Effector CD4-positive, alpha-beta T cell (primary cell): ENCODE data around the gene CDK11A.
A peak's percentile ranks its signal among the peaks of the same experiment; 100 is the strongest.
"Not testable (repeated sequence)": the region's sequence is repeated elsewhere in the genome, so short reads cannot be mapped to it uniquely, and the experiment has no call there.

ENCODE experiments used
- DNase-seq: peaks from one replicate; pipeline ENCODE4 v3.0.0-alpha.2; 2020

The CDK11A gene

DNA sequence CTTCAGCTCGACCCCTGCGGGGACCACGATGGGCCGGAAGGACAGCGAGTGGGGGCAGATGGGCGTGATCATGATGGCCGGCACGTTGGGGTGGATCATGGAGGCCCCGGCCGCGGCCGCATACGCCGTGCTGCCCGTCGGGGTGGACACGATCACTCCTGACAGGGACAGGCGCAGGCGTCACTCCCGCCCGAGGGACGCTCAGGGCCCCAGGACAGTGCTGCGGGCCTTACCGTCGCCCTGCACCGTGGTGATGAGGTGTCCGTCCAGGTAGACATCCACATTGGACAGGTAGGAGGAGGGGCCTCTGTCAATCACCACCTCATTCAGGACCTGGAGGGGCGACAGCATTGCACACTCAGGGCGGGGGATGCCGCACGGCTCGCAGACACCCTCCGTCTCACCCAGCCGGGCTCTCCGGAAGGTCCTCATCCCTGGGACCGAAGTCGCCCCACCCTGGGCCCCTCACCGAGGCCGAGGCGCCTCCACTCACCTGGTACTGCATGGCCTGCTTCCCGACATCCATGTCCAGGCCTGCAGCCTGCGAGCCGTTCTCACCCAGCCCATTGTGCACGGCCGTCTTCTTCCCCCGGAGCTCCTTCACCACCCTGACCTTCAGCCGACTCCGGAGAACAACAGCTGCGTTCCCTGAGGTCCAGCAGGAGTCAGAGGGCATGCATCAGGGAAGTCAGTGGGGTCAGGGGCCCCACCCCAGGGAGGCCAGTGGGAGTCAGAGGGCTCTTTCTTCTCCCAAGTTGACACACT lies 30.1 kb upstream of the CDK11A start:
- DNase-seq = no peak

DNA sequence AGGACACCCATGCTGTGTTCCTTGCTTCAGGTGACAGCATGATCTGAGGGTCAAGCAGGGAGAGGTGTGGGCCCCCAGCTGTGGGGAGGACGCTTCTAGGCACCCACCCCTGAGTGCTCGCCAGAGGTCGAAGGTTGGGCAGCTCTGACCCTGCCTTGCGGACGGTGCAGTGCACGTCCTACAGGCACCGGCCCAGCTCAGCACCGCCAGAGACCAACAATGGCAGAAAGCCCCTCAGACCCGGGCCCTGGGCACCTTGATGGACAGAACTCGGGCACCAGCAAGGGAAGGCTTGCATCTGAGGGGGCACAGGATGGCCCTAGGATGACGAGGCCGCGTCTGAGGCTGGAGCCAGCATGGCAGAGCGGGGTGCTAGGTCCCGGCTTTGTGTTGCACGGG lies 29.4 kb upstream of the CDK11A start:
- no peak for DNase-seq

DNA sequence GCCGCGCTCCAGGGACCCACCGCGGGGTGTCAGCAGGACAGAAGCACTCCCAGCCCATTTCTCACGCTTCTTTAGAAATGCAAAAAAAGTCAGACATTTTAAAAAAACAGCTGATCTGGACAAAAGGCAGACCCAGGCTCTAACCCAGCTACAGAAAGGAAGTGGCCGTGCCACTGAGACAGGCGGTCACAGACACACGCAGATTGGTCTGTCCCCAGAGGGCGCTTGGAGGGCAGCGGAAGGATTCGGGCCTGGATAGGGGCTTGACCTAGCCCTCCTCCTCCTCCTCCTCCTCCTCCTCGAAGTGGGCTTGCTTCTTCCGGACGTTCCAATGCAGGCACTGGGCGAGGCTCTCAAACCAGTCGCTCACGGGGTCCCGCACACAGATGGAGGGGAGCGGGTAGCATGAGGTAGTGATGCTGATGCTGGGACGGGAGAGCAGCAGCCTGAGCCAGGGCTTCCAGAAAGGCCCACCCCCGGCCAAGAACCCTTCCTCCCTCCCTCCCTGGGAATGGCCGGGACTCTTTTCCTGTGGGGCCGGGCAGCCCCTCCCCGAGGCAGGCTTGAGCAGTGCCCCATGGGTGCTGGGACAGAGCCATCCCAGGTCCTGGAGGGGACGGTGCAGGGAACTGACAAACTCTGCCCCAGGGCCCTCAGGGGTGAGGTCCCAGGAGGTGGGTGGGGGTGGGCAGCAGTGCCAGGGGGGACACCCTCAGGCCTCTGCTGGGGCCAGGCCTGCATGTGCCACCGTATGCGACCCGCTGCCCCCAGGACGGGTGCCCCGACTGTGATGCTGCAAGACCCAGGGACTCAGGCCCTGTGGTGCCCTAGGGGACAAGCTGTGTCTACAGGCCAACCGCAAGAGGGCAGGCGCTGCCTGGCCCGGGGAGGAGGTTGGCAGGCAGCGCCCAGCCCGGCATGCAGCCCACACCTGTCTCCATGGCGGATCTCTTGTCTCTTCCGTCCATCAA lies 28.8 kb upstream of the CDK11A start:
- DNase-seq = no peak

DNA sequence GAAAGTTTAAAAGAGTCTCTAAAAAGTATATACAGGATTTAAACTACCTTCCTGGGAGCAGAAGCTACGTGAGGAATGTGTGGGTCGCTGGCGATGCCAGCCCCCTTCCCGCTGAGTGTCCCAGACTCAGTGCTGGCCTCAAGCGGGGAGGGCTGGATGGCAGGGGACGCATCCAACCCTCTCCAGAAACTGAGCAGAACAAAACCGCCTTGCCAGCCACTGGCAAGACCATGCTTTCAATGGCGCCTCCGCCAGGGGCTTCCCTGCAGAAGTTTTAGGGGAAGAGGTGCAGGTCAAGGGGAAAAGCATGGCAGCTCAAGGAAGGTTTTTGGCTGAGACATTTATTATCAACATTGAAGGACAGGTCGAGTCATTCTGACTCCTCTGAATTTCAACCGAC lies 28.0 kb upstream of the CDK11A start:
- DNase-seq = no peak

DNA sequence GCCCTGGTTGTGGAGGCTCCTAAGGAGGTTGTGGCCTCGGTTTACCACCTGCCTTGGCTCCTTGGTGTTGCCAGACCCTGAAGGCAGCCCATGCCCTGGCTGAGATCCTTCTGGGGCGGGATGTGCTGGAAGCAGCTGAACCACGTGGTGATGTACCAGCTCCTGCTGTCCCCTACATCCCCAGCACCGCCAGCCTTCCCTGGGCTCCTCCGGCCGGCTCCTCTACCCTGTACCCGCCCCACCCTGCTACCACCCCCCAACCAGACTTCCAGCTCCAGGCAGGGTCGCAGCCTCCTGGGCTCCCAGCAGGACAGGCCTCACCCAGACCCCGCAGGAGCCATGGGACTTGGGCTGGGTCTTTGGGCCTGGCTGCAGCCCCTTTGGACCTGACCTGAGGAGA lies 25.8 kb upstream of the CDK11A start:
- DNase-seq = not testable (repeated sequence)

DNA sequence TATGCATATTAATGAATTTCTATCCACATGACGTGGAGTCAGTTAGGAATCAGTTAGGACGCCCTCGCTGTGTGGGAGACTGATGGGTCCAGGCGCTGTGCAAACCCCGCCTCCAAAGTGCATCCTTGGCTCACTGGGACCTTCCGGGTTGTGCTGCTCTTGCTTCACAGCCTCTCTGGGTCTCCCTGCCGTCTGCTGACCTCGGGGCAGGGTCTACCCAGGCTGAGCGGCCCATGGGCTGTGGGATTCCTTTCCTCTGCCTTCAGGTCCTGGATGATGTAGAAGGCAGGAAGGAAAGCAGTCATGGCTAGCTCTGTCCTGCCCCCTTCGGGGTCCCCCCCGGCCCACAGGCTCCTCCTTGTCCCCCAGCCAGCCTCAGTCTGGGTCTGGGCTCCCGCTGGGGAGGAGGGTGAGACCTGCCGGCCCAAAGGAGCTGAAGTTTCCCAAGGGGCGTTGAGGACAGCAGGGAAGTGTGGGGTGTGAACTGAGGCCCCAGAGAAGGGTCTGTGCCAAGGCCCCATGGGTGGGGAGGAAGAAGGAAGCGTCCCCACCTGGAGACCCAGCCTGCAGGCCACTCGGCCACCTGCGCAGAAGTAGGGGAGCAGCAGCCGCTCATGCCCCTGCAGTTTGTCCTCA lies 24.6 kb upstream of the CDK11A start:
- DNase-seq = no peak

DNA sequence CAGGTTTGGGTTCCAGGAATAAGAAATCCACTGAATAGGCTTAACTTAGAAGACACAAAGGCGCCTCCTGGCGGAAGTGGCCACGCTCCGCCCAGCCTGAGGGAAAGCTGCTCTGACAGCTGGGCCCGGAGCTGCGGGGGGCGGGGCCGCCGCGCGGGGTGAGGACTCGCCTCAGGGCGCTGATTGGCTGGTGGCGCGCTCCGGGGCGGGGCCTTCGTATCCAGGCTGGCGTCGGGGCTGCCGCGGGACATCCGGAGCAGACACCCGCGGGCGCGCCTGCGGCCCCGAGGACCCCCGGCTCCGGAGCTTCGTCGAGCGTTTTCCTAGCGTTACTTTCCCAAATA lies 22.4 kb upstream of the CDK11A start:
- DNase-seq = not testable (repeated sequence)

DNA sequence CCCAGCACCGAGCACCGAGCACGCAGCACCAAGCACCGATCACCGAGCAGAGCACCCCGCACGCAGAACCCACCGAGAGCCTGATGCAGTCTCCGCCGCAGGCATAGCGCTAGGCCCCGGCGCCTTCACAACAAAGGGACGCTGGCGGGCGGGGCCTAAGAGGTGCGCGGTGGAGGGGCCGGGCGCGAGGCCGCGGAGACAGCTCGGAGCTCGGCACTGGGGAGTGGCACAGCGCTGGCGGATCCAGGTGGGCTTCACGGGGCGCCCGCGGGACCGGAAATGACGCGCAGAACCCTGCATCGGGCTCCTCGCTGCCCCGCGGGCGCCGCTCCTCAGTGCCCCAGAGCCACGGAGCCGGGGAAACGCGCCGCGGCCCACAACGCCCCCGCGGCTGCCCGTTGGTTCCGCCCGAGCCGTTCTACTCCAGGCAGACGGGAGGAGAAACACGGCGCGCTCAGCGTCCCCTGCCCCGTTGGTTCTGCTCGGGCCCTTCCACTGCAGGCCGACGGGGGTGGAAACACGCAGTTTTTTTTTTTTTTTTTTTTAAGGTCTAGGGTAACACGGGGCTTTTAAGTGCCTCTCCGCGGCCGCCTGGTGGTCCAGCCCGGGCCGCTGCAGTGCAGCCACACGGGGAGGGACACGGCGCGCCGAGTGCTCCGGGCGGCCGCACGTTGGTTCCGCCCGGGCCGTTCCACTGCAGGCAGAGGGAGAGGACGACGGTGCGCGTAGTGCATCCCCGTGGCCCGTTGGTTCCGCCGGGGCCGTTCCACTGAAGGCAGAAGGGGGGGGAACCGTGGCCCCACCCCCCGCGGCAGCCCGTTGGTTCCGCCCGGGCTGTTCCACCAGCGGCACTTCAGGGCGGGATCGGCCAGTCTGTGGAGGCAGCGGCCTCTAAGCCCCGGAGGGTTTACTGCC lies 21.8 kb upstream of the CDK11A start:
- DNase-seq = peak; percentile 80

DNA sequence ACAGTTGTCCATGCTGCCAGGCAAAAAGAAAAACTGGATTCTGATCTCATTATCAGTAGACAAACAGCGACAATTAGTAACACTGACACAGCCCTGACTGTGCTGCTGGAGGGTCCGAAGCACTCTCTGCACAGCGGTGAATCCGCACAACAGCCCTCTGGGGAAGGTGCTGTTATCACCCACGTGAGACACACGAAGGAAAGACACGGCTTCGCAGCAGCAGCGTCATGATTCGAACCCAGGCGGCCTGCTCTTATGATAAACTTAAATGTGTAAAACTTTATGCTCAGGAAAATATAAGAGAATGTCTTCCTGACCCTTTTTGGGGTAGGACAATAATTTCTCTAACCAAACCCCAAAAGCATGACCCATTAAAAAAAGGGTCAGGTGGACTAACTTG lies 18.4 kb upstream of the CDK11A start:
- DNase-seq = not testable (repeated sequence)

DNA sequence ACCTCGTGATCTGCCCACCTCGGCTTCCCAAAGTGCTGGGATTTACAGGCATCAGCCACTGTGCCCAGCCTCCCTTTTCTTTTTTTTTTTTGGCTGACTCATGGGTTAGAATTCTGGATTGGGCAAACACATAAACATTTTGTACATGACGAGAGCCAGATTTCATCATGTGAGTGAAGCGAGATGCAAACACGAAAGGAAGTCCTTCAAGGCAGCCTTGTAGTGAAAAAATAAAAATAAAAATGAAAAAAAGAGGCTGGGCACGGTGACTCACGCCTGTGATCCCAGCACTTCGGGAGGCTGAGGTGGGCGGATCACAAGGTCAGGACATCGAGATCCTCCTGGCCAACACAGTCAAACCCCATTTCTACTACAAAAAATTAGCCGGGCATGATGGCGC lies 16.9 kb upstream of the CDK11A start:
- DNase-seq = not testable (repeated sequence)

DNA sequence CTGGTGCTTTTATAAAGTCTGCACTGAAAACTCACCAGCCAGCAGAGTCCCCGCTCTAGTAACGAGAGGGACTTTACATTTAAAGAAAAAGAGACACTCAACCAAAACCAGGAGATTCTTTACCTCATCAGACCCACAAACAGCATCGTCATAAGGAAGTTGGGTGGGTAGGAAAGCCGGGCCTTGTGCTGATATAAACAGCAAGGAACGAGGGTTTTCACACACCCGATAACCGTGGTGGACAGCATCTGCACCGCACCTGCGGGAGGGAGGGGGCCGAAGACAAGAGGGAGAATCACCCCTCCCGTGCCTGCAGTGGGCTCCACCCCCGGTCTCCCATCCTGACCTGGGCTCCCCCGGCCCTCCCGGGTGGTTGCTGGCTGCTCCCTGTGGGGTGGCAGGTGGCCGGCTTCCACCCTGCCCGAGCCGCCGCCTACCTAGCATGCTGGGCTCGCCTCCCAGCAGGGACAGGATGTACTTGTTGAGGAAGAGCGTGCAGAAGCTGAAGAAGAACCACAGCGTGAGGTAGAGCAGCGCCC lies 14.7 kb upstream of the CDK11A start:
- not testable (repeated sequence) for DNase-seq

DNA sequence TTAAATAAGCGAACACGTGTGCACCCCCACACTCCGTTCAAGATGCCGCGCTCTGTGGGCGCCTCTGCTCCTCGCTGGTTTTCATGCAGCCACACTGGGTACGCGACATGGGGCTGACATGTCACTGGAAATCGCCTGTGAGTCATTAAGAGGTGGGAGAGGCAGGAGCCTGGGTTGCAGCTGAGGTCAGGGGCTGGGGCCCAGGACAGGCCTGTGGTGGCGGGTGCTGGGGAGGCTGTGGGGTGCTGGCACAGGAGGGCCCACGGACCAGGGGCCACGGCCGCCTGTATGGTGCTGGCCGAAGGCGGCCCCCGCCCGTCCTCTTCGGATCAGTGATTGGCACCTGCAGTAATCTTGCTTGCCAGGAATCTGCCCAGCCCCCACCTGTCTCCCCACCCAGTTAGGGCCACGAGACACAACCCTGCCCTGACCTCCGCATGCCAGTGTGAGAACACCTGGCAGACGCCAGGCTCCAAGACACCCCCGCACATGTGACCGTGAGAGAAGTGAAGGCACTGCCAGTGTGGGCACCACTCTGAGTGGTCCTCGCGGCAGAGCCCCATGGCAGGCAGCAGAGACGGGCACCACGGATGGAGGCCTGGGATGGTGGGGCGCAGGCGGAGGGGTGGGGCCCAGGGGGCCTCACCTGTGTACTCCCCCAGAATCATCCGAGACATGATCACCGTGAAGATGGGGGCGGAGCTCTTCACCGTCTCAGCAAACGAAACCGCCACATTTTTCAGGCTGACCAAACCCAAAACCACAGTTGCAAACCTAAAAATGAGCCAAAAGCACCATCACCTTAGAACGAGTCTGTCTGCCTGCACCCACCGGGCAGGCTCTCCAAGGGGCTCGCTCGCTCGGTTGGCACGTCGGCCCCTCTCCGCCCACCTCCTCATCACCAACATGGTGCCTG lies 13.8 kb upstream of the CDK11A start:
- not testable (repeated sequence) for DNase-seq

DNA sequence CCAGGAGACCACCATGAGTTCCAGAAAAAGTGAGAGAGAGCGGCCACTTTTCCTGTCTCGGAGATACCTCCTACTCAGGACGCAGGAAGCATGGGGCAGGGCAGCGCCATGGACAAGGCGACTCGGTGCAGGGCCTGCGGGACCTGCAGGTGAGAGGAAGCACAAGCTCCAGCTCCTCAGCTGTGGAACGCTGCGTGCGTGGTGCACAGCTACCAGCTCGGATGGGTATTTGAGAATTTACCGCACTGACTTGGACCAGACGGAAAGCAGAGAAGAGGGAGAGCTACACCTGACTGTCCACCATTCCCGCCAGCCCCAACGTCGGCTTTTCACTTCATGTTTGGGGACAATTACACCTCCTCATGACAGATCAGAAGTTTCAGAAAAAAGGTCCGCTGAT lies 8.2 kb upstream of the CDK11A start:
- no peak for DNase-seq

DNA sequence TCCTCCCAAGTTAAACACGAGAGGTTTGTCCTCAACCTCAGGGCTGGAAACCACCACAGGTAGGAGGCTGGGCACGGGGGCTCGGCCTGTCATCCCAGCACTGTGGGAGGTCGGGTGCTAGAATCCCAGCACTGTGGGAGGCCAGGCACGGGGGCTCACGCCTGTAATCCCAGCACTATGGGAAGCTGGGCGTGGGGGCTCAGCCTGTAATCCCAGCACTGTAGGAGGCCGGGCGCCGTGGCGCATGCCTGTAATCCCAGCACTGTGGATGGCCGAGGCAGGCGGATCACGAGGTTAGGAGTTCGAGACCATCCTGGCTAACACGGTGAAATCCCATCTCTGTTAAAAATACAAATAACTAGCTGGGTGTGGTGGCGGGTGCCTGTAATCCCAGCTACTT lies 6.7 kb upstream of the CDK11A start:
- no peak for DNase-seq

DNA sequence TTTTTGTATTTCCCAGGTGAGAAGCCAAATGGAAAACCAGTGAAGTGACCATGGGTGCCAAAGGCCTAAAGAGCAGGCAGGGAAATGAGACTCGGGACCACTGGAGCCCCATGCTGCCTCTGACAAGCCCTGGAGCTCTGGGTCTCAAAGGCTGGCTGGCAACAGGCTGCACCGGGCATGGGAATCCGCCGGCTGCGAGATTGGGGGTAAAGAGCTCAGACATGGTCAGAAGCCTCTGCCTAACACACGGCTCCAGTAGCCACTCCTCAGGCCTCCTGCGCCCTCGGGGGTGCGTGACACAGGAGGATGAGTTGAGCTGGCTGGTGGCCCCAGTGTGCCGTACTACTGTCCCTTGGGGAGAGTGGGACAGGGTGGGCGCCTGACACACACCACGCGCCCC lies 6.1 kb upstream of the CDK11A start:
- DNase-seq = not testable (repeated sequence)

DNA sequence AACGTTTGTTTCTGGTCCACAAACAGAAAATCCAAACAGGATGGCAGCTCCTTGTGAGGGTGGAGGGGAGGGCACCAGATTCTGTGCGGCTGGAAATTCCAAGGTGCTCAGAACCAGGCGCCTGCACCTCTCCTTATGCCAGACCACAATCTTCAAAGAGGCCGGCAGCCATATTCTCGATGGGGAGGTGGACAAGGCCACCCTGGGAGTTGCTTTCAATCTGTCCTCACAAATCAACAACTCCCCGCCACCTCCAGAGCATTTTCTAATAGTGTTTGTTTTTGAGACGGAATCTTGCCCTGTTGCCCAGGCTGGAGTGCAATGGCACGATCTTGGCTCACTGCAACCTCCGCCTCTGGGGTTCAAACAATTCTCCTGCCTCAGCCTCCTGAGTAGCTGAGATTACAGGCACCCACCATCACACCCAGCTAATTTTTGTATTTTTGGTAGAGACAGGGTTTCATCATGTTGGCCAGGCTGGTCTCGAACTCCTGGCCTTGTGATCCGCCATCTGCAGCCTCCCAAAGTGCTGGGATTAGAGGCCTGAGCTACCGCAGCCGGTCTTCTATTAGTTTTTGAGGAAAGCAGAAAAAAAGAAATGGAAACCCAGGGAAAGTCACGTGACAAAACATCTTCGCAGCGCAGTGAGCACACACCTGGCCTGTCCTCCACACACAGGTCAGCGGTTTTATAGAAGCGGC lies 5.1 kb upstream of the CDK11A start:
- DNase-seq = not testable (repeated sequence)

DNA sequence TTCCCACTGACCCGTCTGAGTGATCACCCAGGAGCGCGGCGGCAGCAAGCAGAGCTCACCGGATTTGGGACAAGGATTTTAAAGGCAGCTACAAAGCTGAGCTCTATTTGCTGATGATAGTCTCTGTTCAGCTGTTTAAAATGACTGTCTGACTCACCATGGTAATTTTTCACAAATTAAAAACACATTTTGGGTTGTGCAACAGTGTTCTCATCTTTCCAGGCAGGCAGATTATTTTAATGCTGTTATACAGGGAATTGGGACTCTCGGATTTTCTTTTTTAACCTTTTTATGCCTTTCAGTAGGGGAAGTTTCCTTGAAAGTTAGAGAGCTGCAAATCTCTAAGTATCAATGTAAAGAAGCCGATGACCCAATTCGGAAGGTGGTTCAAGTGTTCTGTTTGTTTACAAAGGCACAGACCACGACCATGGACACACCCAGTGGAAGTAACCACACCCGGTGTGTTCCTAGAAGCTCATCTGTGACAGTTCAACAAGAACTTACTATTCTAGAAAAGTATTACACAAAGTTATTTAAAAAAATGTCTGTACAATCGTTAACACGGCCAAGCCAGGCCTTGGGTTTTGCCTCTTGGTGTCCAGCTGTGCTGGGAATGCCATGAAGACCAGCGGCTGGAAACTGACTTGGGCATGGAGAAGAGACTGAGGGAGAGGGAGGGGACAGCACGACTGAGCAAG lies 4.3 kb upstream of the CDK11A start:
- not testable (repeated sequence) for DNase-seq

DNA sequence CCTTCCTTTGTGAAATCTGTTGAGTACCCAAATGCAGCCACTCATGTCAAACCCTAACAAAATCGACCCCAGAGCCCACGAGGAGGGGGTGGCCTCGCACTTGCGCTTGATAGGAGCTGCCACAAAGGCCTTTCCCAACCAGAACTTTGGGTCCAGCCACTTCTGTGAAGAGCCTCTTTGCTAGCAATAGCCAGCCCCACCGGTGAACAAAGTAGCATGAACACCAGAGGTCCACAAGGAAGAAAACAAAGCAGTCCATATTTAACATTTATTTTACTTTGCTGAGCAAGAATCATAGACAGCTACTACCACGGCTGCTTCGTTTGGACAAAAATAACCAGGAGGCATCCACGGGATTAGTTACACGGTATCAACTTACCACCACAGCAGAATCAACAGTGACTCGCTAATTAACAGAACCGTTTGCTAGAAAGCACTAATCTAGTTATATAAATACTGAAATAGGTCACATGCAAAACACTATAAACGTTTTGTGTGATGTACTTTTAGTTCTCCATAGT lies 3.0 kb upstream of the CDK11A start:
- DNase-seq = not testable (repeated sequence)

DNA sequence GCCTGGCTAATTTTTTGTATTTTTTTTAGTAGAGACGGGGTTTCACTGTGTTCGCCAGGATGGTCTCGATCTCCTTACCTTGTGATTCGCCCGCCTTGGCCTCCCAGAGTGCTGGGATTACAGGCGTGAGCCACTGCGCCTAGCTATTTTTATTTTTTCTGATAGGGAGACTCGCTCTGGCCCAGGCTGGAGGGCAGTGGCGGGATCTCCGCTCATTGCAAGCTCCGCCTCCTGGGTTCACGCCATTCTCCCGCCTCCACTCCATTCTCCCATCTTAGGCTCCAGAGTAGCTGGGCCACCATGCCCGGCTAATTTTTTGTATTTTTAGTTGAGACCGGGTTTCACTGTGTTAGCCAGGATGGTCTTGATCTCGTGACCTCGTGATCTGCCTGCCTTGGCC lies 1.9 kb upstream of the CDK11A start:
- DNase-seq = not testable (repeated sequence)
